ENCODE data around the gene PFKL. TPM values are rescaled to one million over a fixed set of nuclear protein-coding genes. Genes with fewer than 3 reads are reported as not detected.
A peak's percentile ranks its signal among the peaks of the same experiment; 100 is the strongest.

Gene PFKL
- total RNA-seq, 1 donor from 2014 or later = 66.6 TPM

DNA sequence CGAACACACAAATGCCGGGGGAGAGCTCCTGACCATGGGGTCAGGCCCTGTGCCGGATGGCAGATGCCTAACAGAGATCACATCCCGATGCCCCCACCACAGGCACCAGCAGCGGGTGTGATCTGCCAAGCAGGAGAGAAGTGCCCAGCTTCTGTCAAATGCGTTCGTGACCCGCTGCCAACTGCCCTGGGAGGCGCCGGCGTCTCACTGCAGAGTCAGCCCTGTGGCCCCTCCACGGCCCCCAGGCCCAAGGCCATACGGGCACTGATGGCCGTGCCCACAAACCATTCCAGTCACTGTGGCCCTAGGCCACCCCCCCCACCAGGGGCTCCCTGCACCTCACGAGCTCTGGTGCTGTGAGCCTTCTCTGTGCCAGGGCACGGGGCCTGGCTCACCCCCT lies 31.4 kb downstream of the PFKL start:
- TF ChIP-seq, protein P1, sequence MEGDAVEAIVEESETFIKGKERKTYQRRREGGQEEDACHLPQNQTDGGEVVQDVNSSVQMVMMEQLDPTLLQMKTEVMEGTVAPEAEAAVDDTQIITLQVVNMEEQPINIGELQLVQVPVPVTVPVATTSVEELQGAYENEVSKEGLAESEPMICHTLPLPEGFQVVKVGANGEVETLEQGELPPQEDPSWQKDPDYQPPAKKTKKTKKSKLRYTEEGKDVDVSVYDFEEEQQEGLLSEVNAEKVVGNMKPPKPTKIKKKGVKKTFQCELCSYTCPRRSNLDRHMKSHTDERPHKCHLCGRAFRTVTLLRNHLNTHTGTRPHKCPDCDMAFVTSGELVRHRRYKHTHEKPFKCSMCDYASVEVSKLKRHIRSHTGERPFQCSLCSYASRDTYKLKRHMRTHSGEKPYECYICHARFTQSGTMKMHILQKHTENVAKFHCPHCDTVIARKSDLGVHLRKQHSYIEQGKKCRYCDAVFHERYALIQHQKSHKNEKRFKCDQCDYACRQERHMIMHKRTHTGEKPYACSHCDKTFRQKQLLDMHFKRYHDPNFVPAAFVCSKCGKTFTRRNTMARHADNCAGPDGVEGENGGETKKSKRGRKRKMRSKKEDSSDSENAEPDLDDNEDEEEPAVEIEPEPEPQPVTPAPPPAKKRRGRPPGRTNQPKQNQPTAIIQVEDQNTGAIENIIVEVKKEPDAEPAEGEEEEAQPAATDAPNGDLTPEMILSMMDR (IDR thresholded peaks at IDR 0.05; ENCODE audit: unreplicated experiment) = no peak
- peaks cover 3% of the 10 kb centered on the region for H3K36me3 Mint-ChIP-seq (ENCODE audit: low read depth, unreplicated experiment)
- no peak overlapping the region for H3K27ac Mint-ChIP-seq (ENCODE audit: unreplicated experiment)
- H3K27me3 Mint-ChIP-seq (ENCODE audit: unreplicated experiment) = peaks cover 18% of the 10 kb centered on the region
- no peak overlapping the region for H3K4me3 Mint-ChIP-seq (ENCODE audit: unreplicated experiment)
- no peaks in the 10 kb centered on the region for H3K4me1 Mint-ChIP-seq (ENCODE audit: unreplicated experiment)
- no peaks in the 10 kb centered on the region for H3K9me3 Mint-ChIP-seq (ENCODE audit: unreplicated experiment)
- no peak for DNase-seq (ENCODE audit: low spot score)

DNA sequence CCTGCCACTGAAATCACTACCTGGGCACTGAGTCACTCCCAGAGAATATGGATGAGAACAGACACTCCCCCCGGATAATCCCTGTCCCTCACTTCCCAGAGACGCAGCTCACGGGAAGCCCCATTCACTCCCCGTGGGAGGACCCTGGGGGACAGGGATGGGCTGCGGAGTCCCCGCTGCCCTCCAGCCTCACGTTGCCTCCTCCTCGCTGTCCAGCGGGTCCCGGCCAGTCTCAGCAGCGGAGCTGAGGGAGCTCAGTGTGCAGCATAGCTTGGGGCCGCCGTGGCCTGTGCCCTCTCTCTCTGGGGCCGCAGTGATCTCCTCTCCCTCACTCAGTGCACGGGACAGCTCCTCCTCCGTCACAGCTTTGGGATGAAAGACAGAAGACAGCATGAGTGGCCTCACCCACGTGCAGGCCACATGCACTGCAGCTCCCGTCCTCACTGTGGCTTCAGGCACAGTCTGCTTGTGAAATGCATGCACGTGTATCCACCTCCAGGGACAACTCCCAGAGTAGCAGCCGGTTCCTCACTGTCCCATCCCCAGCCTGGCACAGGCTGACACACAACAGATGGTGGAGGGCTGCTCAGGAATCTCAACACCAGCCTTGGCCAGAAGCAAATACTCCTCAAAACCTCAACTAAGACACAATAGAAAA lies 31.9 kb downstream of the PFKL start:
- peaks cover 3% of the 10 kb centered on the region for H3K36me3 Mint-ChIP-seq (ENCODE audit: low read depth, unreplicated experiment)
- no peaks in the 10 kb centered on the region for H3K4me1 Mint-ChIP-seq (ENCODE audit: unreplicated experiment)
- peaks cover 18% of the 10 kb centered on the region for H3K27me3 Mint-ChIP-seq (ENCODE audit: unreplicated experiment)
- TF ChIP-seq, protein P1 (IDR thresholded peaks at IDR 0.05; ENCODE audit: unreplicated experiment) = no peak
- H3K27ac Mint-ChIP-seq (ENCODE audit: unreplicated experiment) = peak overlapping the region; percentile 26
- DNase-seq (ENCODE audit: low spot score) = no peak
- H3K4me3 Mint-ChIP-seq (ENCODE audit: unreplicated experiment) = no peak overlapping the region
- H3K9me3 Mint-ChIP-seq (ENCODE audit: unreplicated experiment) = no peaks in the 10 kb centered on the region

DNA sequence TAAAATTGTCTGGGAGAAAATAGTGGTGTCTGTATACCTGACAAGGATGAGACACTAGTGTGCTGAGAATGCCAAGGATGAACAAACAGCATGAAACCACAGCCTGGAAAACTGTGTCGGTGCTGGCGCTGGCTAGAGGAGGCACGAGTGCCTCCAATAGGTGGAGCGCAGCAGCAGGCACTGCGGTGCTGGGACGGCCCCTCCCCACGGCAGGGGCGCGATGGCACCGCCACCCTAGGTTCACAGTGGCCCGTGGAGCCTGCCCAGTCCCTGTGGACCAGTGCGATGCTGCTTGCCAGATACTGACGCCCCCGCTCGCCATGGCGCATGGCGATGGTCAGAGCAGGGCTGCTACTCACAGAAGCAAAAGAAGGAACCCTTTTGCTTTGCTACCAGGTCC lies 32.5 kb downstream of the PFKL start:
- peaks cover 3% of the 10 kb centered on the region for H3K36me3 Mint-ChIP-seq (ENCODE audit: low read depth, unreplicated experiment)
- no peak overlapping the region for H3K4me3 Mint-ChIP-seq (ENCODE audit: unreplicated experiment)
- no peak for DNase-seq (ENCODE audit: low spot score)
- TF ChIP-seq, protein P1 (IDR thresholded peaks at IDR 0.05; ENCODE audit: unreplicated experiment) = no peak
- H3K4me1 Mint-ChIP-seq (ENCODE audit: unreplicated experiment) = no peaks in the 10 kb centered on the region
- peaks cover 18% of the 10 kb centered on the region for H3K27me3 Mint-ChIP-seq (ENCODE audit: unreplicated experiment)
- H3K27ac Mint-ChIP-seq (ENCODE audit: unreplicated experiment) = no peak overlapping the region
- H3K9me3 Mint-ChIP-seq (ENCODE audit: unreplicated experiment) = no peaks in the 10 kb centered on the region

DNA sequence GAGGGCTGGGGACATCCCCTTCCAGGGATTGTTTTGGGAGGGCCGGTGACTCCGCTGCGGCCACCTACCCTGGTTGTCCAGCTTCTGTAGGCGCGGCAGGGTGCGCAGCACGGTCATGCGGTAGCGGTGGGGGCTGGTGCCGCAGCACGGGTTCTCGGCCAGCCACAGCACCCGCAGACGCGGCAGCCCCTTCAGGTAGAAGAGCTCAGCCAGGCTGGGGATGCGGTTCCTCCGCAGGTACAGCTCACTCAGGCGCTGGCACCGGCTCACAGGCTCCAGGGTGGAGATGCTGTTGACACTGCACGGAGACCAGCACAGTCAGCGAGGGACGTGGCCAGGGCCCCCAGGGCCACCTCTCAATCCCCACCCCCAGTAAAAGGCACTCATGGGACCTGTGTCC lies 33.1 kb downstream of the PFKL start:
- no peak overlapping the region for H3K4me3 Mint-ChIP-seq (ENCODE audit: unreplicated experiment)
- H3K9me3 Mint-ChIP-seq (ENCODE audit: unreplicated experiment) = no peaks in the 10 kb centered on the region
- peaks cover 18% of the 10 kb centered on the region for H3K27me3 Mint-ChIP-seq (ENCODE audit: unreplicated experiment)
- TF ChIP-seq, protein P1 (IDR thresholded peaks at IDR 0.05; ENCODE audit: unreplicated experiment) = no peak
- no peak overlapping the region for H3K27ac Mint-ChIP-seq (ENCODE audit: unreplicated experiment)
- peaks cover 2% of the 10 kb centered on the region for H3K4me1 Mint-ChIP-seq (ENCODE audit: unreplicated experiment)
- DNase-seq (ENCODE audit: low spot score) = no peak
- H3K36me3 Mint-ChIP-seq (ENCODE audit: low read depth, unreplicated experiment) = peaks cover 3% of the 10 kb centered on the region

DNA sequence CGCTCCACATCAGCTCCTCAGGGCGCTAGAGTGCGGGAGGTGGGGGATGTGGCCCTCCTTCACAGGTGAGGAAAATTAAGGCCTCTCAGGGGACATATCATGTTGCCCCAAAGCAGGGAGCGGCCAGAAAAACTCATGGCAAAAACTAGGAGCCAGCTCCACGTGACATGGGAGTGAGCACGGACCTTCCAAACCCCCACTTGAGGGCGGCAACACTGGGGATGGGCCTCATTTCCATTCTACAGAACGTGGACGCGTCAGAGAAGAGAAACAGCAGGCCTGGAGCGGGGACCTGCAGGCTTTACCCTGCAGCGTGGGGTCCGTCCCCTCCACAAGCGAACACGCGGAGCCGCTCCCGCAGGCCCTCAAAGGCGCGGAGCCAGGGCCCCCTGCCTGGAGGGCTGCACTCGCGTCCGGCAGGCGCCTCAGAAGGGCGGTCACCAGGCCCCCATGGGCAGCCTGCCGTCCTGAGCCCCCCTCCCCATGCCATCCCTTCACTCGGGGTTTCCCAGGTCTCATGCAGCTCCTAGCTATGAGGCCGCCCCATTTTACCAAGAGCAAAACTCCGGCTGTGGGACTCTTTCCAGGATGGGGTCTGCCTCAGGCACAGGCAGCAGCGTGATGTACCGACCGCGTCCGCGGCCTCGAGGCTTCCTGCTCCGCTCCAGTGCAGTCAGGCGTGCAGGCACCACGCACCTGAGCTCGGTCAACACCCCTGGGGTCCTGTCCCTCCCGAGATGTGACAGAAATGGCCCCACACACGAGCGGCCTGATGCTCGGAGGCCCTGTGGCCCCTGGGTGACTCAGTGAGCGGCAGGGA lies 33.9 kb downstream of the PFKL start:
- Mint-ChIP-seq H3K4me3 (ENCODE audit: unreplicated experiment) (no peak overlapping the region), H3K9me3 (ENCODE audit: unreplicated experiment) (no peaks in the 10 kb centered on the region), H3K36me3 (ENCODE audit: low read depth, unreplicated experiment) (no peaks in the 10 kb centered on the region), H3K4me1 (ENCODE audit: unreplicated experiment) (peaks cover 2% of the 10 kb centered on the region), H3K27ac (ENCODE audit: unreplicated experiment) (no peak overlapping the region), H3K27me3 (ENCODE audit: unreplicated experiment) (peaks cover 13% of the 10 kb centered on the region)
- TF ChIP-seq, protein P1 (IDR thresholded peaks at IDR 0.05; ENCODE audit: unreplicated experiment) = no peak
- no peak for DNase-seq (ENCODE audit: low spot score)
